ENCODE results near the gene PCSK4.

The PCSK4 gene

GRCh38 chr19:1452802-1453524 is 37.2 kb downstream of the PCSK4 start:
- Histone ChIP-seq H3K9me3 (ENCODE audit: control insufficient read depth, insufficient read depth, low read length) (no peaks in the 10 kb centered on the region), H3K27me3 (ENCODE audit: control insufficient read depth, insufficient read depth, low read length) (peaks cover 14% of the 10 kb centered on the region; the same call in 1 of the 2 replicates), H3K27ac (ENCODE audit: low read length) (no peak overlapping the region), H3K4me1 (ENCODE audit: control insufficient read depth, insufficient read depth, low read length) (peaks cover 23% of the 10 kb centered on the region), H3K36me3 (ENCODE audit: control insufficient read depth, insufficient read depth, low read length) (no peaks in the 10 kb centered on the region; the same call in 1 of the 2 replicates), H3K4me3 (ENCODE audit: low read length) (no peak overlapping the region)
- DNase-seq (ENCODE audit: low read depth, low spot score), result no peak
- WGBS (ENCODE audit: insufficient coverage, insufficient read length), result no CpG with 5 or more reads among the region's 30 CpGs

- H3K27me3 ChIP-seq (ENCODE audit: control insufficient read depth, insufficient read depth, low read length), result peaks cover 21% of the 10 kb centered on the region; the same call in 1 of the 2 replicates
- H3K36me3 ChIP-seq (ENCODE audit: control insufficient read depth, insufficient read depth, low read length), result no peaks in the 10 kb centered on the region; the same call in 1 of the 2 replicates
Measured at GRCh38 chr19:1451916-1452801, 38.0 kb downstream of the PCSK4 start.

GRCh38 chr19:1450735-1451731 is 39.1 kb downstream of the PCSK4 start:
- Histone ChIP-seq H3K9me3 (ENCODE audit: control insufficient read depth, insufficient read depth, low read length) (no peaks in the 10 kb centered on the region), H3K36me3 (ENCODE audit: control insufficient read depth, insufficient read depth, low read length) (no peaks in the 10 kb centered on the region; the same call in 1 of the 2 replicates), H3K27ac (ENCODE audit: low read length) (no peak overlapping the region), H3K4me1 (ENCODE audit: control insufficient read depth, insufficient read depth, low read length) (peaks cover 17% of the 10 kb centered on the region), H3K27me3 (ENCODE audit: control insufficient read depth, insufficient read depth, low read length) (peaks cover 24% of the 10 kb centered on the region; the same call in 1 of the 2 replicates), H3K4me3 (ENCODE audit: low read length) (no peak overlapping the region)
- no CpG with 5 or more reads among the region's 22 CpGs for WGBS (ENCODE audit: insufficient coverage, insufficient read length)
- DNase-seq (ENCODE audit: low read depth, low spot score), result no peak

More at GRCh38 chr19:1451916-1452801, 38.0 kb downstream of the PCSK4 start:
- H3K4me3 ChIP-seq (ENCODE audit: low read length), result no peak overlapping the region
- DNase-seq (ENCODE audit: low read depth, low spot score), result no peak
- H3K9me3 ChIP-seq (ENCODE audit: control insufficient read depth, insufficient read depth, low read length), result no peaks in the 10 kb centered on the region
- peaks cover 23% of the 10 kb centered on the region for H3K4me1 ChIP-seq (ENCODE audit: control insufficient read depth, insufficient read depth, low read length)
- H3K27ac ChIP-seq (ENCODE audit: low read length), result no peak overlapping the region
- no CpG with 5 or more reads among the region's 39 CpGs for WGBS (ENCODE audit: insufficient coverage, insufficient read length)

GRCh38 chr19:1449467-1450442 is 40.4 kb downstream of the PCSK4 start, which contains the start of gene APC2:
TSS of gene APC2 (plus strand) at chr19:1450121. CDS start at chr19:1453002, 2,881 bp downstream.
- H3K27me3 ChIP-seq (ENCODE audit: control insufficient read depth, insufficient read depth, low read length), result peaks cover 24% of the 10 kb centered on the region; the same call in 1 of the 2 replicates
- peak within 1 kb of the TSS; percentile 7; the same call in 1 of the 2 replicates for H3K4me3 ChIP-seq (ENCODE audit: low read length)
- H3K4me1 ChIP-seq (ENCODE audit: control insufficient read depth, insufficient read depth, low read length), result peaks cover 14% of the 10 kb centered on the region
- no peak for DNase-seq (ENCODE audit: low read depth, low spot score)
- no peaks in the 10 kb centered on the region for H3K9me3 ChIP-seq (ENCODE audit: control insufficient read depth, insufficient read depth, low read length)
- H3K36me3 ChIP-seq (ENCODE audit: control insufficient read depth, insufficient read depth, low read length), result no peaks in the 10 kb centered on the region
- H3K27ac ChIP-seq (ENCODE audit: low read length), result no peak within 1 kb of the TSS
- WGBS (ENCODE audit: insufficient coverage, insufficient read length), result no CpG with 5 or more reads among the region's 74 CpGs

- no peaks in the 10 kb centered on the region for H3K9me3 ChIP-seq (ENCODE audit: control insufficient read depth, insufficient read depth, low read length)
- peaks cover 12% of the 10 kb centered on the region for H3K4me1 ChIP-seq (ENCODE audit: control insufficient read depth, insufficient read depth, low read length)
- H3K36me3 ChIP-seq (ENCODE audit: control insufficient read depth, insufficient read depth, low read length), result no peaks in the 10 kb centered on the region
- H3K4me3 ChIP-seq (ENCODE audit: low read length), result no peak overlapping the region
- DNase-seq (ENCODE audit: low read depth, low spot score), result no peak
- no peak overlapping the region for H3K27ac ChIP-seq (ENCODE audit: low read length)
- H3K27me3 ChIP-seq (ENCODE audit: control insufficient read depth, insufficient read depth, low read length), result peaks cover 24% of the 10 kb centered on the region; the same call in 1 of the 2 replicates
- WGBS (ENCODE audit: insufficient coverage, insufficient read length), result no CpG with 5 or more reads among the region's 9 CpGs
Measured at GRCh38 chr19:1447944-1448343, 42.2 kb downstream of the PCSK4 start.

- Histone ChIP-seq H3K27me3 (ENCODE audit: control insufficient read depth, insufficient read depth, low read length) (peaks cover 24% of the 10 kb centered on the region; the same call in 1 of the 2 replicates), H3K4me3 (ENCODE audit: low read length) (no peak overlapping the region), H3K9me3 (ENCODE audit: control insufficient read depth, insufficient read depth, low read length) (no peaks in the 10 kb centered on the region), H3K4me1 (ENCODE audit: control insufficient read depth, insufficient read depth, low read length) (peaks cover 12% of the 10 kb centered on the region), H3K27ac (ENCODE audit: low read length) (no peak overlapping the region), H3K36me3 (ENCODE audit: control insufficient read depth, insufficient read depth, low read length) (no peaks in the 10 kb centered on the region)
- WGBS (ENCODE audit: insufficient coverage, insufficient read length), result 100% methylated on average over 1 of the region's 4 CpGs
- DNase-seq (ENCODE audit: low read depth, low spot score), result no peak
Measured at GRCh38 chr19:1447504-1447903, 42.6 kb downstream of the PCSK4 start.

- Histone ChIP-seq H3K27me3 (ENCODE audit: control insufficient read depth, insufficient read depth, low read length) (peaks cover 24% of the 10 kb centered on the region; the same call in 1 of the 2 replicates), H3K27ac (ENCODE audit: low read length) (no peak overlapping the region), H3K9me3 (ENCODE audit: control insufficient read depth, insufficient read depth, low read length) (no peaks in the 10 kb centered on the region), H3K36me3 (ENCODE audit: control insufficient read depth, insufficient read depth, low read length) (peaks cover 4% of the 10 kb centered on the region), H3K4me3 (ENCODE audit: low read length) (peak overlapping the region; percentile 50; the same call in 1 of the 2 replicates), H3K4me1 (ENCODE audit: control insufficient read depth, insufficient read depth, low read length) (peaks cover 8% of the 10 kb centered on the region; the same call in 1 of the 2 replicates)
- WGBS (ENCODE audit: insufficient coverage, insufficient read length), result no CpG with 5 or more reads among the region's 63 CpGs
- DNase-seq (ENCODE audit: low read depth, low spot score), result no peak
Measured at GRCh38 chr19:1446713-1447481, 43.3 kb downstream of the PCSK4 start.

- H3K27me3 ChIP-seq (ENCODE audit: control insufficient read depth, insufficient read depth, low read length), result peaks cover 23% of the 10 kb centered on the region; the same call in 1 of the 2 replicates
- peaks cover 6% of the 10 kb centered on the region; the same call in 1 of the 2 replicates for H3K4me1 ChIP-seq (ENCODE audit: control insufficient read depth, insufficient read depth, low read length)
- peak overlapping the region; percentile 50; the same call in 1 of the 2 replicates for H3K4me3 ChIP-seq (ENCODE audit: low read length)
- H3K36me3 ChIP-seq (ENCODE audit: control insufficient read depth, insufficient read depth, low read length), result peaks cover 11% of the 10 kb centered on the region
- H3K9me3 ChIP-seq (ENCODE audit: control insufficient read depth, insufficient read depth, low read length), result no peaks in the 10 kb centered on the region
- no CpG with 5 or more reads among the region's 99 CpGs for WGBS (ENCODE audit: insufficient coverage, insufficient read length)
- no peak for DNase-seq (ENCODE audit: low read depth, low spot score)
- H3K27ac ChIP-seq (ENCODE audit: low read length), result no peak overlapping the region
Measured at GRCh38 chr19:1445932-1446712, 44.0 kb downstream of the PCSK4 start.
